ENCODE data around the gene PRKAR1B. TPM values are rescaled to one million over a fixed set of nuclear protein-coding genes. Genes with fewer than 3 reads are reported as not detected.
A peak's percentile ranks its signal among the peaks of the same experiment; 100 is the strongest.

Gene PRKAR1B
- total and polyA plus RNA-seq, 10 of the 15 experiments (the other 5 are each of a cell fraction or from before 2014, with no cell fraction given) = 1.4 to 45.6 (median 19.3) TPM

- TF ChIP-seq, protein P1, sequence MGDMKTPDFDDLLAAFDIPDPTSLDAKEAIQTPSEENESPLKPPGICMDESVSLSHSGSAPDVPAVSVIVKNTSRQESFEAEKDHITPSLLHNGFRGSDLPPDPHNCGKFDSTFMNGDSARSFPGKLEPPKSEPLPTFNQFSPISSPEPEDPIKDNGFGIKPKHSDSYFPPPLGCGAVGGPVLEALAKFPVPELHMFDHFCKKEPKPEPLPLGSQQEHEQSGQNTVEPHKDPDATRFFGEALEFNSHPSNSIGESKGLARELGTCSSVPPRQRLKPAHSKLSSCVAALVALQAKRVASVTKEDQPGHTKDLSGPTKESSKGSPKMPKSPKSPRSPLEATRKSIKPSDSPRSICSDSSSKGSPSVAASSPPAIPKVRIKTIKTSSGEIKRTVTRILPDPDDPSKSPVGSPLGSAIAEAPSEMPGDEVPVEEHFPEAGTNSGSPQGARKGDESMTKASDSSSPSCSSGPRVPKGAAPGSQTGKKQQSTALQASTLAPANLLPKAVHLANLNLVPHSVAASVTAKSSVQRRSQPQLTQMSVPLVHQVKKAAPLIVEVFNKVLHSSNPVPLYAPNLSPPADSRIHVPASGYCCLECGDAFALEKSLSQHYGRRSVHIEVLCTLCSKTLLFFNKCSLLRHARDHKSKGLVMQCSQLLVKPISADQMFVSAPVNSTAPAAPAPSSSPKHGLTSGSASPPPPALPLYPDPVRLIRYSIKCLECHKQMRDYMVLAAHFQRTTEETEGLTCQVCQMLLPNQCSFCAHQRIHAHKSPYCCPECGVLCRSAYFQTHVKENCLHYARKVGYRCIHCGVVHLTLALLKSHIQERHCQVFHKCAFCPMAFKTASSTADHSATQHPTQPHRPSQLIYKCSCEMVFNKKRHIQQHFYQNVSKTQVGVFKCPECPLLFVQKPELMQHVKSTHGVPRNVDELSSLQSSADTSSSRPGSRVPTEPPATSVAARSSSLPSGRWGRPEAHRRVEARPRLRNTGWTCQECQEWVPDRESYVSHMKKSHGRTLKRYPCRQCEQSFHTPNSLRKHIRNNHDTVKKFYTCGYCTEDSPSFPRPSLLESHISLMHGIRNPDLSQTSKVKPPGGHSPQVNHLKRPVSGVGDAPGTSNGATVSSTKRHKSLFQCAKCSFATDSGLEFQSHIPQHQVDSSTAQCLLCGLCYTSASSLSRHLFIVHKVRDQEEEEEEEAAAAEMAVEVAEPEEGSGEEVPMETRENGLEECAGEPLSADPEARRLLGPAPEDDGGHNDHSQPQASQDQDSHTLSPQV (IDR thresholded peaks at IDR 0.05) = 0 out of 2 replicates have a peak, but pooled peaks have one; percentile 18
- TF ChIP-seq TCF7 (IDR thresholded peaks at IDR 0.05; ENCODE audit: borderline replicate concordance) (no peak), BACH1 (IDR thresholded peaks at IDR 0.05; ENCODE audit: borderline replicate concordance) (peak; percentile 55), POU2F2 (IDR thresholded peaks at IDR 0.05; ENCODE audit: borderline replicate concordance, low read depth, low read length) (no peak), RB1 (IDR thresholded peaks at IDR 0.05; ENCODE audit: borderline replicate concordance) (no peak), ZNF622 (IDR thresholded peaks at IDR 0.05) (no peak), MYB (IDR thresholded peaks at IDR 0.05; ENCODE audit: borderline replicate concordance, low read depth, low read length) (no peak), SIN3A (IDR thresholded peaks at IDR 0.05; ENCODE audit: low read depth, low read length) (no peak)
Measured at GRCh38 chr7:602341-603141, 124.5 kb downstream of the PRKAR1B start (continued).

All from GM12878 (cell line).